Spleen (tissue), 11 donors: Measurements from ENCODE around the gene MARK3. TPM values are rescaled to one million over a fixed set of nuclear protein-coding genes. Genes with fewer than 3 reads are reported as not detected.
"Not testable (repeated sequence)": the region's sequence is repeated elsewhere in the genome, so short reads cannot be mapped to it uniquely, and the experiment has no call there.

Source experiments
- DNase-seq: peaks from one replicate; pipeline ENCODE4 v3.0.0-alpha.2; 2020
- H3K27ac ChIP-seq, 8 donors: fragments of 200-600 bp; sonication (generic) in 7 of 8; 1 replicate in 4 of 8; 2 replicates in 4 of 8; pipeline versions ENCODE4 v1.5.0 to v1.8.0; 2016 to 2021; ENCODE audit warnings: inconsistent platforms in 4 of 8, mild to moderate bottlenecking in 4 of 8, moderate library complexity in 1 of 8
- H3K27me3 ChIP-seq, 7 donors: fragments of 200-600 bp; sonication (generic) in 6 of 7; replicated peaks in 1 of 7; 1 replicate in 4 of 7; 2 replicates in 3 of 7; pipeline versions ENCODE4 v1.5.0 to v1.8.0; 2016 to 2021; ENCODE audit warnings: inconsistent platforms in 3 of 7, mild to moderate bottlenecking in 1 of 7
- H3K36me3 ChIP-seq, 6 donors: fragments of 200-600 bp; sonication (generic) in 5 of 6; 1 replicate in 4 of 6; 2 replicates in 2 of 6; pipeline versions ENCODE4 v1.5.0 to v1.8.0; 2016 to 2021; ENCODE audit warnings: inconsistent platforms in 2 of 6
- H3K4me1 ChIP-seq, 6 donors: fragments of 200-600 bp; sonication (generic) in 5 of 6; 1 replicate in 3 of 6; 2 replicates in 3 of 6; pipeline versions ENCODE4 v1.5.0 to v1.8.0; 2016 to 2021; ENCODE audit warnings: inconsistent platforms in 3 of 6
- H3K4me3 ChIP-seq, 8 donors: fragments of 200-600 bp; sonication (generic) in 7 of 8; 1 replicate in 4 of 8; 2 replicates in 4 of 8; pipeline versions ENCODE4 v1.5.0 to v1.8.0; 2016 to 2021; ENCODE audit warnings: inconsistent platforms in 4 of 8, mild to moderate bottlenecking in 4 of 8, moderate library complexity in 2 of 8
- H3K9me3 ChIP-seq, 8 donors: fragments of 200-600 bp; sonication (generic) in 7 of 8; 1 replicate in 4 of 8; 2 replicates in 4 of 8; pipeline versions ENCODE4 v1.5.0 to v1.8.0; 2016 to 2021; ENCODE audit warnings: inconsistent platforms in 4 of 8
- POLR2A ChIP-seq, 3 donors: fragments of 450-650 bp; IDR thresholded peaks; one replicate each; pipeline ENCODE4 v1.5.1; 2017; ENCODE audit warnings: antibody characterized with exemption in 3 of 3, mild to moderate bottlenecking in 1 of 3
- POLR2AphosphoS5 ChIP-seq, 3 donors: sonication (generic); formaldehyde crosslinking; IDR thresholded peaks; one replicate each; pipeline ENCODE4 v1.5.1; 2017; ENCODE audit warnings: antibody characterized with exemption in 3 of 3
- WGBS, 5 donors: extraction: QIAGEN DNeasy Blood & Tissue Kit in 3 of 5; methylation state at CpG; one replicate each; pipeline versions ENCODE4 v1.1.5 to v1.1.7; 2013 to 2018; 5-methylcytosine and 5-hydroxymethylcytosine counted together
- intact Hi-C: fragments of 100-400 bp; cut with DNase I; formaldehyde crosslinking; loops from one replicate; pipeline ENCODE4 v1.15.0; 2023; ENCODE audit warnings: low total_unique reads
- polyA plus RNA-seq, 3 donors: library from polyadenylated mRNA; stranded (reverse); fragments of 200-250 nt; gene quantifications; one replicate each; pipeline ENCODE4 v1.2.1, GENCODE V29; 2013
- total RNA-seq, 7 donors: library from RNA; depleted of rRNA in 3 of 7; stranded (reverse); fragments of >200 nt in 3 of 7; fragmentation: NEBNext Ultra II Directional in 4 of 7; extraction: Animal tissue kit (Norgen Biotek cat#: 25700) in 4 of 7; gene quantifications; one replicate each; pipeline versions ENCODE4 v1.1.0 to v1.2.1, GENCODE V29; 2016 to 2021
- TF ChIP-seq, protein P1 (sequence below), 11 experiments: fragments of 200-600 bp in 7 of 11; fragments of 450-650 bp in 4 of 11; sonication (generic) in 4 of 11; IDR thresholded peaks in 8 of 11; conservative IDR thresholded peaks in 3 of 11; 1 replicate in 7 of 11; 2 replicates in 4 of 11; pipeline versions ENCODE4 v1.4.0 to v1.8.0; 2016 to 2021; ENCODE audit warnings: antibody characterized with exemption in 11 of 11, inconsistent platforms in 4 of 11, mild to moderate bottlenecking in 1 of 11
- donor health status: healthy with polysubstance abuse.
- donor health status: DM: no; HTN: no; CAD: no; lungs with moderate emphysema.
- donor health status: DM: no; HTN: no; CAD: no.
- donor health status: Bipolar disorder and iron deficiency.
- donor health status: healthy.
- donor health status: DM: no; HTN: no; CAD: no.
- donor health status: DM: yes; HTN: yes; CAD: no.

The MARK3 gene
- total and polyA plus RNA-seq, 10 donors: 40.4 to 144 (median 106) TPM

DNA sequence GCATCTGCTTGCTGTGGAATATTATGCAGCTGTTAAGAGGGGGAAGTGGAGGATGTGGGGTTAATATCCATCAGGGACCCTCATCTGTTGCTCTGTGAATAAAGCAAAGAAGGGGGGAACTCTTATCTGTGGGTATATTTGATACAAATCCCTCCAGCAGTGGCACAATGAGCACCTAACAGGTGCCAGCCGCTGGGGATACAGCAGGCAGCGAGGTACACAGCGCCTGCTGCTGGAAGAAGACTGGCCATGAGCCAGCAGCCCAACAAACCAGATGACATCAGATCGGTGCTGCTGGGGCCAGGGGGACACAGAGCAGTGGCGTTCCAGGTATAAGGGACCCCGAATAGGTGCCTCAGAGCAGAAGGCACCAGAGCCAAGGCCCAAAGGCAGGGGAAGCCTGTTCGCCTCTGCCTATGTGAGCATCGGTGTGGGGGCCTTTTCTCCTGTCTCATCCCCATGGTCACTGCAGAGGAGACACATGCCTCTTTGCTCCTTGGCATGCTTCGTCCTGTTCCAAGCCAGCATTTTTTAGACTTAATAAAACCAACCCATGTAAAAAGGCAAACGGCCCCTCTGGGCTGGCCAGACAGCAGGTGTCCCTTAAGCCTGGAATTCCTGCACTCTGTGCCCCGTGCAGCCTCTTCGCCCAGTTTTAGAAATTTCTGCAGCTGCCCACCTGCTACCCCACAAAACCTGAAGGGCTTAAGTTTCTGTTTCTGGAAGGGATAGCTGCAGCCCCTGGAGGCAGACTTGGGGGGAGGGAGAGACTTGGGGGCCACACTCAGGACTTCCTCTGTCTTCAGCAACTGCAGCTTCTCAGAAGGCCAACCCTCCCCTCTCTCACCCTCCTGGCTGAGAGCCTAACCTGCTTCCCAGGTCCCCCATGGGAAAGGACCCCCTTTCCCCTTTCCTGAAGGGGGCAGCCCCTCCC is 139.1 kb downstream of the MARK3 start:
- 76 to 87% (median 84%) methylated on average over 12 of the region's 12 CpGs for WGBS, 5 donors
- Histone ChIP-seq H3K4me3 (no peak overlapping the region), H3K36me3 (no peaks in the 10 kb centered on the region), H3K27me3 (peaks cover 0 to 51% (median 24%) of the 10 kb centered on the region in 7 donors), H3K4me1 (peaks cover 31 to 76% (median 68%) of the 10 kb centered on the region in 6 donors), H3K9me3 (no peaks in the 10 kb centered on the region), H3K27ac (no peak overlapping the region)
- intact Hi-C loops: no loop called here
- peak; percentile 68 for DNase-seq
- TF ChIP-seq POLR2A (IDR thresholded peaks at IDR 0.05) (no peak), POLR2AphosphoS5 (IDR thresholded peaks at IDR 0.05) (no peak)
- TF ChIP-seq, protein P1, sequence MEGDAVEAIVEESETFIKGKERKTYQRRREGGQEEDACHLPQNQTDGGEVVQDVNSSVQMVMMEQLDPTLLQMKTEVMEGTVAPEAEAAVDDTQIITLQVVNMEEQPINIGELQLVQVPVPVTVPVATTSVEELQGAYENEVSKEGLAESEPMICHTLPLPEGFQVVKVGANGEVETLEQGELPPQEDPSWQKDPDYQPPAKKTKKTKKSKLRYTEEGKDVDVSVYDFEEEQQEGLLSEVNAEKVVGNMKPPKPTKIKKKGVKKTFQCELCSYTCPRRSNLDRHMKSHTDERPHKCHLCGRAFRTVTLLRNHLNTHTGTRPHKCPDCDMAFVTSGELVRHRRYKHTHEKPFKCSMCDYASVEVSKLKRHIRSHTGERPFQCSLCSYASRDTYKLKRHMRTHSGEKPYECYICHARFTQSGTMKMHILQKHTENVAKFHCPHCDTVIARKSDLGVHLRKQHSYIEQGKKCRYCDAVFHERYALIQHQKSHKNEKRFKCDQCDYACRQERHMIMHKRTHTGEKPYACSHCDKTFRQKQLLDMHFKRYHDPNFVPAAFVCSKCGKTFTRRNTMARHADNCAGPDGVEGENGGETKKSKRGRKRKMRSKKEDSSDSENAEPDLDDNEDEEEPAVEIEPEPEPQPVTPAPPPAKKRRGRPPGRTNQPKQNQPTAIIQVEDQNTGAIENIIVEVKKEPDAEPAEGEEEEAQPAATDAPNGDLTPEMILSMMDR (IDR thresholded peaks at IDR 0.05 in 8 of 11, conservative IDR thresholded peaks at IDR 0.05 in 3 of 11): no peak

GRCh38 chr14:103525430-103526246 is 140.4 kb downstream of the MARK3 start:
- H3K27ac ChIP-seq, H3K9me3 ChIP-seq, intact Hi-C loops, H3K36me3 ChIP-seq, H3K4me3 ChIP-seq, DNase-seq: not testable (repeated sequence)
- peaks cover 31 to 76% (median 68%) of the 10 kb centered on the region in 6 donors for H3K4me1 ChIP-seq
- peaks cover 0 to 37% (median 24%) of the 10 kb centered on the region in 7 donors for H3K27me3 ChIP-seq
- WGBS, 5 donors: 75 to 84% (median 80%) methylated on average over 17 of the region's 17 CpGs

DNA sequence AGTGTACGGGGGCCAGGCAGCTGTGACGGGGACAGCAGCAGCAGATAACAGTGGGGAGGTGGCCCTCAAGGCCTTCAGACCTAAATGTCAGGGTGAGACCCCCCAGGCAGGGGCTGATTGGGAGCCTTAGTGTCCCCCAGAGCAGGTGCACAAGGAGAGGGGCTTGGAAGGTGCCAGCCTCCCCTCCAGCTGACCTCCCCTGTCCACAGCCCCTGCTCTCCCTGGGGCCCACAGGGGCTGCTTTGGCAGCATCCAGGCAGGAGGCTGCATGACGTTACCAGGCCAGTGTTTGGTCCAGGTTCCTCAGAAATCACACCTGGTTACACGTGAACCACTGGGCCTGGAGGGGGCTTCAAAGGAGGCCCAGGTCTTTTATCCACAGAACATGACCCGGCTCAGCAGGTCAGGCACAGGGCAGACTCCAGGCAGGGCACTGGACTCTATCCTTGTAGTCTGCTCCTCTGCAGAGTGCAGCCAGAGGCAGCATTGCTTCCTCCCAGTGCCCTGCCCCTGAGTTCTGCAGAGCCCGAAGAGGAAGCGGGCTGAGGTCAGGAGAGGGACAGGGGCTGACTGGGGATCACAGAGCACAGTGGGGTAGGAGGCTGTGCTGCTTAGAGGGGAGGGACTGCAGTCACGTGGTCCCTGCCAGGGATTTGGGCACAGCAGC is 141.2 kb downstream of the MARK3 start:
- 60 to 71% (median 68%) methylated on average over 5 to 8 of the region's 8 CpGs for WGBS, 5 donors
- no peak overlapping the region for H3K4me3 ChIP-seq
- peaks cover 28 to 76% (median 67%) of the 10 kb centered on the region in 6 donors for H3K4me1 ChIP-seq
- peak overlapping the region in 3 of 8 donors; percentile 85 to 89 (median 88) for H3K27ac ChIP-seq
- H3K9me3 ChIP-seq: no peaks in the 10 kb centered on the region
- intact Hi-C loops: no loop called here
- TF ChIP-seq POLR2AphosphoS5 (IDR thresholded peaks at IDR 0.05) (no peak), POLR2A (IDR thresholded peaks at IDR 0.05) (no peak)
- TF ChIP-seq, protein P1 (IDR thresholded peaks at IDR 0.05 in 8 of 11, conservative IDR thresholded peaks at IDR 0.05 in 3 of 11): no peak
- H3K27me3 ChIP-seq: peaks cover 0 to 30% (median 18%) of the 10 kb centered on the region in 7 donors
- peaks cover 0 to 12% (median 0%) of the 10 kb centered on the region in 6 donors for H3K36me3 ChIP-seq
- no peak for DNase-seq

DNA sequence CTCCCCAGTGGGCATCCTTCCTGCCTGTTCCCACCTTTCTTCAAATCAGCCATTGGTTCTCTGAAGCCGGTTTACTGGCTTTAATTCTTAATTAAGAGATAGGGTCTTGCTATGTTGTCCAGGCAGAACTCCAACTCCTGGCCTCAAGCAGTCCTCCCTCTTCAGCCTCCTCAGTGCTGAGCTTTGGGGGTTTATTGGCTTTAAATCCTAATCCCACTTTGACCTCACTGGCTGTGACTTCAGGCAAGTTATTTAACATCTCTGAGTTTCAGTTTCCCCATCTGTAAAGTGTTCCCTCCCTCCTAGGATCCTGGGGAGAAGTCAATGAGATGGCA is 141.7 kb downstream of the MARK3 start:
- intact Hi-C loops: no loop called here
- TF ChIP-seq POLR2AphosphoS5 (IDR thresholded peaks at IDR 0.05) (no peak), POLR2A (IDR thresholded peaks at IDR 0.05) (no peak)
- TF ChIP-seq, protein P1 (IDR thresholded peaks at IDR 0.05 in 8 of 11, conservative IDR thresholded peaks at IDR 0.05 in 3 of 11): no peak

More for the DNA sequence above, 141.7 kb downstream of the MARK3 start:
- DNase-seq: no peak
- Histone ChIP-seq H3K27ac (peak overlapping the region in 5 of 8 donors; percentile 78 to 89 (median 88)), H3K36me3 (peaks cover 0 to 17% (median 0%) of the 10 kb centered on the region in 6 donors), H3K4me1 (peaks cover 28 to 76% (median 64%) of the 10 kb centered on the region in 6 donors), H3K9me3 (no peaks in the 10 kb centered on the region), H3K4me3 (no peak overlapping the region), H3K27me3 (peaks cover 0 to 24% (median 13%) of the 10 kb centered on the region in 7 donors)
- 79 to 92% (median 88%) methylated on average over 1 of the region's 1 CpG for WGBS, 5 donors
